Mesothelial cell of epicardium (in vitro differentiated cells): ENCODE data around the gene LTB4R2. TPM values are rescaled to one million over a fixed set of nuclear protein-coding genes. Genes with fewer than 3 reads are reported as not detected.

Experiments
- DNase-seq, 2 experiments: peaks; one replicate each; pipeline ENCODE4 v3.0.0; 2021; ENCODE audit warnings: low spot score in 2 of 2; ENCODE audit not compliant: unreplicated experiment in 2 of 2
- H3K27ac Mint-ChIP-seq: 2 replicates; pipeline ENCODE4 v1.8.0; 2021; ENCODE audit warnings: mixed read lengths
- H3K27me3 Mint-ChIP-seq: 2 replicates; pipeline ENCODE4 v1.8.0; 2021; ENCODE audit warnings: low read depth, mixed read lengths
- H3K36me3 Mint-ChIP-seq: 2 replicates; pipeline ENCODE4 v1.8.0; 2021; ENCODE audit warnings: mixed read lengths
- H3K4me1 Mint-ChIP-seq: 2 replicates; pipeline ENCODE4 v1.8.0; 2021; ENCODE audit warnings: mixed read lengths
- H3K4me3 Mint-ChIP-seq: 2 replicates; pipeline ENCODE4 v1.8.0; 2021; ENCODE audit warnings: mild to moderate bottlenecking, moderate library complexity, mixed read lengths
- H3K9me3 Mint-ChIP-seq: 2 replicates; pipeline ENCODE4 v1.8.0; 2021; ENCODE audit warnings: mixed read lengths
- CTCF ChIP-seq: fragments of 200-600 bp; sonication (generic); IDR thresholded peaks from one replicate; pipeline ENCODE4 v1.5.0; 2021; ENCODE audit warnings: antibody characterized with exemption; ENCODE audit not compliant: unreplicated experiment
- total RNA-seq: library from RNA; stranded (reverse); gene quantifications from 3 replicates; pipeline ENCODE4 v1.2.1, GENCODE V29; 2021

LTB4R2 gene
- total RNA-seq, 1 donor from 2014 or later, result 14.9 TPM

- H3K27ac Mint-ChIP-seq, result peak overlapping the region; percentile 88
- H3K4me3 Mint-ChIP-seq, result no peak overlapping the region
- DNase-seq, result no peak
- H3K9me3 Mint-ChIP-seq, result no peaks in the 10 kb centered on the region
- H3K36me3 Mint-ChIP-seq, result peaks cover 13% of the 10 kb centered on the region
- no peaks in the 10 kb centered on the region for H3K27me3 Mint-ChIP-seq
- no peak for TF ChIP-seq CTCF
- H3K4me1 Mint-ChIP-seq, result peaks cover 22% of the 10 kb centered on the region
Measured at GRCh38 chr14:24263848-24264247, 46.1 kb upstream of the LTB4R2 start.

- Mint-ChIP-seq H3K9me3 (no peaks in the 10 kb centered on the region), H3K4me3 (no peak overlapping the region), H3K4me1 (peaks cover 17% of the 10 kb centered on the region), H3K27ac (peak overlapping the region; percentile 88), H3K27me3 (no peaks in the 10 kb centered on the region), H3K36me3 (peaks cover 13% of the 10 kb centered on the region)
- DNase-seq, result no peak
- no peak for TF ChIP-seq CTCF
Measured at GRCh38 chr14:24264298-24264697, 45.6 kb upstream of the LTB4R2 start.

- peaks cover 16% of the 10 kb centered on the region for H3K4me1 Mint-ChIP-seq
- DNase-seq, result no peak
- H3K36me3 Mint-ChIP-seq, result peaks cover 13% of the 10 kb centered on the region
- no peak overlapping the region for H3K4me3 Mint-ChIP-seq
- H3K27ac Mint-ChIP-seq, result no peak overlapping the region
- TF ChIP-seq CTCF, result no peak
- no peaks in the 10 kb centered on the region for H3K9me3 Mint-ChIP-seq
- H3K27me3 Mint-ChIP-seq, result no peaks in the 10 kb centered on the region
Measured at GRCh38 chr14:24266344-24267244, 43.3 kb upstream of the LTB4R2 start.

- no peaks in the 10 kb centered on the region for H3K27me3 Mint-ChIP-seq
- H3K4me1 Mint-ChIP-seq, result peaks cover 25% of the 10 kb centered on the region
- H3K36me3 Mint-ChIP-seq, result peaks cover 13% of the 10 kb centered on the region
- no peaks in the 10 kb centered on the region for H3K9me3 Mint-ChIP-seq
- no peak for TF ChIP-seq CTCF
- no peak overlapping the region for H3K4me3 Mint-ChIP-seq
- no peak overlapping the region for H3K27ac Mint-ChIP-seq
- DNase-seq, result no peak
Measured at GRCh38 chr14:24267516-24267915, 42.4 kb upstream of the LTB4R2 start.

- H3K36me3 Mint-ChIP-seq, result peaks cover 13% of the 10 kb centered on the region
- DNase-seq, result no peak
- H3K27ac Mint-ChIP-seq, result no peak overlapping the region
- no peaks in the 10 kb centered on the region for H3K9me3 Mint-ChIP-seq
- no peak overlapping the region for H3K4me3 Mint-ChIP-seq
- peaks cover 27% of the 10 kb centered on the region for H3K4me1 Mint-ChIP-seq
- no peaks in the 10 kb centered on the region for H3K27me3 Mint-ChIP-seq
- TF ChIP-seq CTCF, result no peak
Measured at GRCh38 chr14:24268225-24268624, 41.7 kb upstream of the LTB4R2 start.
